CD4-positive, alpha-beta T cell (primary cell): ENCODE results near the gene OR5I1. TPM values are rescaled to one million over a fixed set of nuclear protein-coding genes. Genes with fewer than 3 reads are reported as not detected.
"Not testable (repeated sequence)": the region's sequence is repeated elsewhere in the genome, so short reads cannot be mapped to it uniquely, and the experiment has no call there.

ENCODE experiments used
- ATAC-seq: fragments of 200-7000 bp; cut with Tn5 transposase; one replicate; pipeline ENCODE4 v1.10.0; 2022; ENCODE audit warnings: mild to moderate bottlenecking; ENCODE audit not compliant: poor library complexity
- CTCF ChIA-PET: fragments of 350-600 bp; sonication (Branson Sonifier 250); formaldehyde crosslinking; loops from one replicate; lab custom pipeline; 2021; ENCODE audit warnings: antibody characterized with exemption, inconsistent platforms; lab: Charles Lee
- POLR2A ChIA-PET: fragments of 350-600 bp; sonication (Branson Sonifier 250); formaldehyde crosslinking; loops from one replicate; lab custom pipeline; 2021; ENCODE audit warnings: antibody characterized with exemption, inconsistent platforms; lab: Charles Lee
- DNase-seq, 14 experiments: peaks; one replicate each; pipeline ENCODE4 v3.0.0-alpha.2; 2013 to 2020; ENCODE audit warnings: mixed read lengths in 2 of 14
- H3K27ac ChIP-seq, 2 donors: one replicate each; pipeline versions ENCODE4 v1.5.1 to v1.7.0; 2013; ENCODE audit warnings: low read length in 2 of 2, low read depth in 1 of 2, mild to moderate bottlenecking in 1 of 2
- H3K27me3 ChIP-seq, 2 experiments: 1 replicate in 1 of 2; 2 replicates in 1 of 2; pipeline versions ENCODE4 v1.6.1 to v1.7.0; 2013; ENCODE audit warnings: low read length in 2 of 2, control low read depth in 1 of 2, mild to moderate bottlenecking in 1 of 2, moderate library complexity in 1 of 2; ENCODE audit not compliant: insufficient read depth in 2 of 2, control insufficient read depth in 1 of 2
- H3K36me3 ChIP-seq: one replicate; pipeline ENCODE4 v1.6.1; 2013; ENCODE audit warnings: low read length, control low read depth; ENCODE audit not compliant: insufficient read depth
- H3K4me1 ChIP-seq: one replicate; pipeline ENCODE4 v1.6.1; 2013; ENCODE audit warnings: low read length, control low read depth; ENCODE audit not compliant: insufficient read depth
- H3K4me3 ChIP-seq: one replicate; pipeline ENCODE4 v1.5.1; 2013; ENCODE audit warnings: mild to moderate bottlenecking, low read length, moderate library complexity
- H3K9me3 ChIP-seq, 2 experiments: 1 replicate in 1 of 2; 2 replicates in 1 of 2; pipeline versions ENCODE4 v1.6.1 to v1.7.0; 2013; ENCODE audit warnings: low read length in 2 of 2, mild to moderate bottlenecking in 2 of 2, control low read depth in 1 of 2, moderate library complexity in 1 of 2; ENCODE audit not compliant: control insufficient read depth in 1 of 2, insufficient read depth in 1 of 2
- H3K27ac Mint-ChIP-seq: one replicate; pipeline ENCODE4 v1.8.0; 2020; ENCODE audit warnings: mixed read lengths
- H3K27me3 Mint-ChIP-seq: one replicate; pipeline ENCODE4 v1.8.0; 2021; ENCODE audit warnings: mixed read lengths
- H3K36me3 Mint-ChIP-seq: one replicate; pipeline ENCODE4 v1.8.0; 2021; ENCODE audit warnings: low read depth, mixed read lengths
- H3K4me1 Mint-ChIP-seq: one replicate; pipeline ENCODE4 v1.8.0; 2021; ENCODE audit warnings: low read depth, mixed read lengths
- H3K4me3 Mint-ChIP-seq: one replicate; pipeline ENCODE4 v1.8.0; 2020; ENCODE audit warnings: mild to moderate bottlenecking, mixed read lengths
- H3K9me3 Mint-ChIP-seq: one replicate; pipeline ENCODE4 v1.8.0; 2020; ENCODE audit warnings: mixed read lengths
- CTCF ChIP-seq: fragments of 200-600 bp; IDR thresholded peaks from one replicate; pipeline ENCODE4 v1.8.0; 2022; ENCODE audit warnings: antibody characterized with exemption, mild to moderate bottlenecking
- intact Hi-C, 2 experiments: fragments of 100-400 bp; cut with DNase I in 1 of 2; cut with micrococcal nuclease in 1 of 2; formaldehyde crosslinking; loops; one replicate each; pipeline versions ENCODE4 v1.15.1 to v1.9.0; 2023 to 2025; cut with DNase I, micrococcal nuclease
- total RNA-seq, 174 experiments: library from RNA in 2 of 174; stranded (reverse) in 2 of 174; gene quantifications; one replicate each; pipeline ENCODE4 v1.2.3 and lab custom pipeline; 2021 to 2026

Gene OR5I1
- total RNA-seq, 2 experiments from 2014 or later = not detected

GRCh38 chr11:55914482-55914881, 21.7 kb downstream of the OR5I1 start, which contains the start of gene OR5W2:
Gene OR5W2 (minus strand): TSS chr11:55914582. CDS start chr11:55914582, 0 bp downstream.
- ATAC-seq (no peak), DNase-seq (no peak)
- no peak within 1 kb of the TSS for H3K4me3 Mint-ChIP-seq
- CTCF ChIA-PET = no interaction called here
- no peak for TF ChIP-seq CTCF
- no peak within 1 kb of the TSS for H3K27ac Mint-ChIP-seq
- H3K9me3 Mint-ChIP-seq = peaks cover 13% of the 10 kb centered on the region
- no peaks in the 10 kb centered on the region for H3K27me3 Mint-ChIP-seq
- intact Hi-C loops = no loop called here
- no peaks in the 10 kb centered on the region for H3K36me3 ChIP-seq
- no peaks in the 10 kb centered on the region for H3K27me3 ChIP-seq
- no peaks in the 10 kb centered on the region for H3K36me3 Mint-ChIP-seq
- POLR2A ChIA-PET = no interaction called here
- H3K4me3 ChIP-seq = no peak within 1 kb of the TSS
- no peaks in the 10 kb centered on the region for H3K4me1 Mint-ChIP-seq
- peaks cover 5 to 8% of the 10 kb centered on the region in 2 experiments for H3K9me3 ChIP-seq
- no peaks in the 10 kb centered on the region for H3K4me1 ChIP-seq
- H3K27ac ChIP-seq = no peak within 1 kb of the TSS

GRCh38 chr11:55902308-55902707, 33.9 kb downstream of the OR5I1 start:
- DNase-seq = no peak
- no peaks in the 10 kb centered on the region for H3K4me1 ChIP-seq
- H3K27me3 Mint-ChIP-seq = no peaks in the 10 kb centered on the region
- ChIA-PET POLR2A (no interaction called here), CTCF (no interaction called here)
- no peaks in the 10 kb centered on the region for H3K36me3 Mint-ChIP-seq
- no peaks in the 10 kb centered on the region for H3K27me3 ChIP-seq
- H3K9me3 ChIP-seq = peaks cover 0 to 9% of the 10 kb centered on the region in 2 experiments
- no peak for ATAC-seq
- H3K4me3 Mint-ChIP-seq = no peak overlapping the region
- H3K4me3 ChIP-seq = no peak overlapping the region
- H3K4me1 Mint-ChIP-seq = no peaks in the 10 kb centered on the region
- no peak overlapping the region for H3K27ac Mint-ChIP-seq
- H3K36me3 ChIP-seq = no peaks in the 10 kb centered on the region
- H3K27ac ChIP-seq = no peak overlapping the region
- intact Hi-C loops = no loop called here
- peaks cover 16% of the 10 kb centered on the region for H3K9me3 Mint-ChIP-seq
- no peak for TF ChIP-seq CTCF

GRCh38 chr11:55895216-55895615, 41.0 kb downstream of the OR5I1 start:
- H3K36me3 ChIP-seq = no peaks in the 10 kb centered on the region
- H3K4me3 ChIP-seq = no peak overlapping the region
- no peak overlapping the region for H3K27ac ChIP-seq
- POLR2A ChIA-PET = no interaction called here
- DNase-seq (no peak), ATAC-seq (no peak)
- H3K9me3 Mint-ChIP-seq = peaks cover 11% of the 10 kb centered on the region
- H3K4me1 Mint-ChIP-seq = no peaks in the 10 kb centered on the region
- H3K36me3 Mint-ChIP-seq = no peaks in the 10 kb centered on the region
- CTCF ChIA-PET = no interaction called here
- H3K27me3 Mint-ChIP-seq = no peaks in the 10 kb centered on the region
- H3K9me3 ChIP-seq = peaks cover 3 to 6% of the 10 kb centered on the region in 2 experiments
- no peak overlapping the region for H3K4me3 Mint-ChIP-seq
- H3K27me3 ChIP-seq = no peaks in the 10 kb centered on the region
- TF ChIP-seq CTCF = no peak
- no peaks in the 10 kb centered on the region for H3K4me1 ChIP-seq
- intact Hi-C loops = no loop called here
- no peak overlapping the region for H3K27ac Mint-ChIP-seq

- H3K4me3 Mint-ChIP-seq, ATAC-seq, H3K27me3 Mint-ChIP-seq, CTCF ChIA-PET, H3K9me3 ChIP-seq, DNase-seq, H3K36me3 Mint-ChIP-seq, POLR2A ChIA-PET, H3K27ac ChIP-seq, H3K27ac Mint-ChIP-seq, H3K36me3 ChIP-seq, H3K4me3 ChIP-seq, H3K9me3 Mint-ChIP-seq, H3K27me3 ChIP-seq, H3K4me1 ChIP-seq, intact Hi-C loops, H3K4me1 Mint-ChIP-seq: not testable (repeated sequence)
Observed at GRCh38 chr11:55885481-55885880, 50.7 kb downstream of the OR5I1 start.
